ENCODE results near the gene PNPLA6.

DNA sequence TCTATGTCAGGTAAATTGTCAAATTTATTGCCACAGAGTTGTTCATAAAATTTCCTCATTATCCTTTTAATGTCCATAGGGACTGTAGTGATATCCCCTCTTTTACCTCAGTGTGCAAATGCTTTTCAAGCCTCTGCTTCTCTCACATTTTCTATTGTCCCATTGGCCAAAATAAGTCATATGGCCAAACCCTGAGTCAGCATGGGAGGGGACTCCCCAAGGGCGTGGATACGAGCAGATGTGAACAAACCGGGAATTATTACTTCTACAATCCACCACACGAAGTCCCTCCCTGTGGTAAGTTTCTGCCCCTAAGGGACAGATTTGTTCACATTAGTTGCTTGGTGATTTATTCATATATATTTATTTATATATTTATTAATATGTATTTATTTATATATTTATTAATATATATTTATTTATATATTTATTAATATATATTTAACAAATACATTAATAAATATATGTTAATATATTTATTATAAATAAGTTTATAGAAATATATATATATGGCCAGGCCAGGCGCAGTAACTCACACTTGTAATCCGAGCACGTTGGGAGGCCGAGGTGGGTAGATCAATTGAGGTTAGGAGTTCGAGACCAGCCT is 40.0 kb downstream of the PNPLA6 start:
- TF ChIP-seq, protein P1, sequence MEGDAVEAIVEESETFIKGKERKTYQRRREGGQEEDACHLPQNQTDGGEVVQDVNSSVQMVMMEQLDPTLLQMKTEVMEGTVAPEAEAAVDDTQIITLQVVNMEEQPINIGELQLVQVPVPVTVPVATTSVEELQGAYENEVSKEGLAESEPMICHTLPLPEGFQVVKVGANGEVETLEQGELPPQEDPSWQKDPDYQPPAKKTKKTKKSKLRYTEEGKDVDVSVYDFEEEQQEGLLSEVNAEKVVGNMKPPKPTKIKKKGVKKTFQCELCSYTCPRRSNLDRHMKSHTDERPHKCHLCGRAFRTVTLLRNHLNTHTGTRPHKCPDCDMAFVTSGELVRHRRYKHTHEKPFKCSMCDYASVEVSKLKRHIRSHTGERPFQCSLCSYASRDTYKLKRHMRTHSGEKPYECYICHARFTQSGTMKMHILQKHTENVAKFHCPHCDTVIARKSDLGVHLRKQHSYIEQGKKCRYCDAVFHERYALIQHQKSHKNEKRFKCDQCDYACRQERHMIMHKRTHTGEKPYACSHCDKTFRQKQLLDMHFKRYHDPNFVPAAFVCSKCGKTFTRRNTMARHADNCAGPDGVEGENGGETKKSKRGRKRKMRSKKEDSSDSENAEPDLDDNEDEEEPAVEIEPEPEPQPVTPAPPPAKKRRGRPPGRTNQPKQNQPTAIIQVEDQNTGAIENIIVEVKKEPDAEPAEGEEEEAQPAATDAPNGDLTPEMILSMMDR (conservative IDR thresholded peaks at IDR 0.05; ENCODE audit: low read depth in 2 of 2), result no peak
- no peak for TF ChIP-seq EZH2 (IDR thresholded peaks at IDR 0.05; ENCODE audit: low read depth, unreplicated experiment)
- TF ChIP-seq, protein P2, sequence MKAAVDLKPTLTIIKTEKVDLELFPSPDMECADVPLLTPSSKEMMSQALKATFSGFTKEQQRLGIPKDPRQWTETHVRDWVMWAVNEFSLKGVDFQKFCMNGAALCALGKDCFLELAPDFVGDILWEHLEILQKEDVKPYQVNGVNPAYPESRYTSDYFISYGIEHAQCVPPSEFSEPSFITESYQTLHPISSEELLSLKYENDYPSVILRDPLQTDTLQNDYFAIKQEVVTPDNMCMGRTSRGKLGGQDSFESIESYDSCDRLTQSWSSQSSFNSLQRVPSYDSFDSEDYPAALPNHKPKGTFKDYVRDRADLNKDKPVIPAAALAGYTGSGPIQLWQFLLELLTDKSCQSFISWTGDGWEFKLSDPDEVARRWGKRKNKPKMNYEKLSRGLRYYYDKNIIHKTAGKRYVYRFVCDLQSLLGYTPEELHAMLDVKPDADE (IDR thresholded peaks at IDR 0.05), result no peak
- no peak for TF ChIP-seq NANOG (IDR thresholded peaks at IDR 0.05; ENCODE audit: borderline replicate concordance)
- no peak for TF ChIP-seq EZH2phosphoT487 (IDR thresholded peaks at IDR 0.05; ENCODE audit: unreplicated experiment)
- TF ChIP-seq POLR2AphosphoS5 (IDR thresholded peaks at IDR 0.05; ENCODE audit: low read depth), result no peak
- no peak for TF ChIP-seq ZNF331 (CRISPR knock-in tag; IDR thresholded peaks at IDR 0.05; ENCODE audit: low read depth)
- no peak for TF ChIP-seq CREB1 (CRISPR knock-in tag; IDR thresholded peaks at IDR 0.05; ENCODE audit: low read depth)
